HG03378 (cell line): Measurements from ENCODE around the gene CCNY.

Source experiments
- ATAC-seq: cut with Tn5 transposase; IDR thresholded peaks from one replicate; pipeline ENCODE4 v1.9.1; 2021; ENCODE audit warnings: mild to moderate bottlenecking, moderate library complexity; ENCODE audit not compliant: unreplicated experiment

CCNY gene

DNA sequence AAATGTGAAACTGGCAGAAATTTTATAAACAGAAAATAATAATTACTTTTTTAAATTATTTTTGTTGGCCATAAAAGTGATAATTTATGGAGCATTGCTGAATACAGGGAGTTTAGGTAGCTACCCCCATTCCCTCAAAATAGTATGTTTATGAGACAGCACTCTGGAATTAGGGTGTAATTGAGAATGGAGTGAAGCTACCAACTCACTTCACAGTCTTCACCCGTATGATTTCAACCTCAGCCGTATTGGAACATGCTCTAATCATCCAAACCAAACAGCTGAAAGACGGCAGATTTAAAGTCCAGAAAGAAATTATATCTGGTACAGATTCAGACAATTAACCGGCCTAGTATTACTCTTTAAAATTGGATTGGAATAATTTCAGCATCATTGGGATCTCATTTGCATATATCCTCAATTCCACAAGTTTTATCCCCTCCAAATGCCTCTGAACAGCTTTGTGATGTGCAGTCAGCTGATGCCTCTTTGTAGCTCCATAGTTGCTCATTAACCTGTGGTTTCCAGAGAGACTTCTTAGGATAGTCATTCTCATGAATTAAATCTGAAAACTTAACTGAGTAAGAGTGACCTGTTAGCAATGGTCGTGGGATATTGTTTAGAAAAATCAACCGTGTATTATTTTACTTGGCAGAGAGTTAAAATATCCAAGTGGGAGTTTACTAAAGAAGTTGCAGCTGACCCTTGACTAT, 209.7 kb downstream of the CCNY start:
- peak; percentile 76 for ATAC-seq

DNA sequence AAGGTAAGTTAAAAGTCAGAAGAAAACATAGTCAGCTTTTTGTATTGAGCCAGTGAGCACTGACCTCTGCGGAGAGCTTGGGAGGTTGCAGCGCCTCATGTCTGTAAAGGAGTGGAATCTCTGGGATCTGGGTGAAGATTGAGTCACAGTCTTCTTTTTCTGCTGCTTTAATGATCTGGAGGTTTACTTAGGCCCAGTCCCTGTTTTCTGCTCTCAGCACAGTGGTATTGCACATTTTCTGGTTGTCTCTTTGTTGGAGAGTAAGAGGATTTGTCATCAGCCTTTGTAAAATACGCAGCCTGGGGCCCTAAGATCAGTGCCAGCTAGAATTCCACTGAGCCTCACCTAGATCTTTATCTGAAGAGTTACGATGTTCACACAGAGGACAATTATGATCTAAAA, 210.5 kb downstream of the CCNY start:
- ATAC-seq, result no peak

DNA sequence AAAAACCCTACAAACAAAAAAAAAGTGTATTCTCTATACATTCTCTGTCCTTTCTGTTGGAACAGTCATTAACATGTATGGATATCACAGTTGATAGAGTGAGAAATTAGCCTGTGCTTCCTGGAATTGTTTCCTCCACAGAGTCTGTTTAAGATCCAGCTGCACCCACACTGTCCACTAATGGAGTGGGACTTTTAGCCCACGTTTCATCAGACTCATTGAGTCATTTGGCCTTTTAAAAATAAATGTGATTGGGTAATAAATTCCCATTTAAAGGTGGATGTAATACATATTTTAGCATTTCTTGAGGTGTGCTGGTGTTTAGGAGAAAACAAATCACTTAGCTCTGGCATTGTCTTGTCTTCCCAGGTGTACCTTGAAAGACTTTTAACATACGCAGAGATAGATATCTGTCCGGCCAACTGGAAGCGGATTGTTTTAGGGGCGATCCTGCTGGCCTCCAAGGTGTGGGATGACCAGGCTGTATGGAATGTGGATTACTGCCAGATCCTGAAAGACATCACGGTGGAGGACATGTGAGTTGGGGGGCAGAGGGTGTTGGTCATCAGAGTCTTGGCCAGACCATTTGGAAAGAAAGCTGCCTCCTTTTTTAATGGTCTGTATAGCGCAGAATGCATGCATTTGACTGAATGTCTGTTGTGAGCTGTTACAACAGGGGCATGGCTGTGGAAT, 216.5 kb downstream of the CCNY start:
- ATAC-seq, result no peak

- ATAC-seq, result no peak
Observed at GRCh38 chr10:35554036-35554435, 217.7 kb downstream of the CCNY start.

- ATAC-seq, result peak; percentile 58
Observed at GRCh38 chr10:35554461-35555056, 218.2 kb downstream of the CCNY start.

- ATAC-seq, result no peak
Observed at GRCh38 chr10:35555962-35556930, 219.9 kb downstream of the CCNY start.

DNA sequence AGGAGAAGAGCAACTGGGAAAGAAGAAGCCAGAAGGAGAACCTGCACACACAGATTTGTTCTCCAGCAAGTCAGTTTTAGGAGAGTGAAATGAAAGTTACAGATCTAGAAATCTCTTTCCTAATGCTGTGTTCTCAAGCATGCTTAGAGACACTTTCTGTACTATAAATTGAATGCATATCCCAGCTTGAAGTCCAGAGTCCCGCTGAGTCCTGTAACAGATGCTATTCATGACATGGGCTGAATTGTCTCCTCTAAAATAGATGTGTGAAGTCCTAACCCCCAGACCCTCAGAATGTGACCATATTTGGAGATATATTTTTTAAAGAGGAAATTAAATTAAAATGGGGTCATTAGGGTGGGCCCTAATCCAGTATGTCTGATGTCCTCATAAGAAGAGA, 222.0 kb downstream of the CCNY start:
- no peak for ATAC-seq

GRCh38 chr10:35559416-35559815, 223.1 kb downstream of the CCNY start:
- ATAC-seq, result no peak

GRCh38 chr10:35561715-35562114, 225.4 kb downstream of the CCNY start:
- no peak for ATAC-seq

GRCh38 chr10:35562427-35562826, 226.1 kb downstream of the CCNY start:
- ATAC-seq, result no peak

DNA sequence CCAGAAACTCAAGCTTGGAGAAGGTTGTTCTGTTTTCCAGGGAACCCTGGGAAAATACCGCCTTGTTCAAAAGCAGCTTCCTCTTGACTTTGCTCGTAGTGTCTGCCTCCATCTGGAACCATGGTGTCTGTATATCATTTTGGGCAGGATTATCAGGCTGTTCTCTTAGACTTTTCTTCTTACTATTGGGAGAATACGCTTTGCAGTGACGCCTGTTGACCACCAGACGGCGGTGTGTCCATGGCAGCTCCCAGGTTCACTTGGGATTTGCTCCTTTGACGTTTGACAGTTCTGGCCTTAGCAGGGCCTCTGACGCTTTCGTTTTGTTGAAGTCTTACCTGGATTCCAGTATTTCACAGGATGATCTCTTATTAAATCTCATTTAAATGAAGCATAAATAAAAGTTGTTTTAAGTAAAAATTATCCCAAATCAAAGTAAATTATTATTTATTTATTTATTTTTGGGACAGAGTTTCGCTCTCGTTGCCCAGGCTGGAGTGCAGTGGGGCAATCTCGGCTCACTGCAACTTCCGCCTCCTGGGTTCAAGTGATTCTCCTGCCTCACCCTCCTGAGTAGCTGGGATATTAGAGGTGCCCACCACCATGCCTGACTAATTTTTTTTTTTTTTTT, 227.1 kb downstream of the CCNY start:
- peak; percentile 55 for ATAC-seq

- ATAC-seq, result peak; percentile 49
Observed at GRCh38 chr10:35564341-35564968, 228.1 kb downstream of the CCNY start.

- ATAC-seq, result no peak
Observed at GRCh38 chr10:35565602-35566081, 229.3 kb downstream of the CCNY start.

GRCh38 chr10:35567951-35568350, 231.6 kb downstream of the CCNY start:
- ATAC-seq, result no peak

GRCh38 chr10:35568483-35569015, 232.2 kb downstream of the CCNY start:
- no peak for ATAC-seq

DNA sequence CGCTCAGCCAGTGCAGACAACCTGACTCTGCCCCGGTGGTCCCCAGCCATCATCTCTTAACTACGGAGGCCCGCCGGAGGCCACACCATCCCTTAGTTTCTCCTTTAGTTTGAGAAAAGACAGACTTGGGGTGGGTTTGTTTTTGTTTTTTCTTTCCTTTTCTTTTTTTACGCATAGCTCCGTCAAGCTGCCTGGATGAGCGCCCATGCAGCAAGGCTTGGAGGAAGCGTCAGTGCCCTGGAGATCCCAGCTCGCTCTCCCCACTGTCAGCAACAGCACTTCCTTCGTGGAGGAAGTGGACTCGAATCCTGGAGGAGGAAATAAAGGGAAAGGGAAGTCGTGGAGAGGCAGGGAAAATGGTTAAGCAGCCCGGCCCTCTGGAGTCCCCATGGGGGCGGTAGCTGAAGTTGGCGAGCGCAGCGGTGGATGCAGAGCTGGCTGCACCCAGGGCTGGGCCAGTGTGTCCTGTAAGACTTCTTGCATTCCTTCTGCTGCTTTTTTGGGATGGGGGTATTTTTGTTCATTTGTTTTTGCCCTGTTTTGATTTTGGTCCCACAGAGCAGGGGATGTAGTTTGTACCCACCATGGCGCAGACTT, 232.9 kb downstream of the CCNY start:
- ATAC-seq, result no peak

DNA sequence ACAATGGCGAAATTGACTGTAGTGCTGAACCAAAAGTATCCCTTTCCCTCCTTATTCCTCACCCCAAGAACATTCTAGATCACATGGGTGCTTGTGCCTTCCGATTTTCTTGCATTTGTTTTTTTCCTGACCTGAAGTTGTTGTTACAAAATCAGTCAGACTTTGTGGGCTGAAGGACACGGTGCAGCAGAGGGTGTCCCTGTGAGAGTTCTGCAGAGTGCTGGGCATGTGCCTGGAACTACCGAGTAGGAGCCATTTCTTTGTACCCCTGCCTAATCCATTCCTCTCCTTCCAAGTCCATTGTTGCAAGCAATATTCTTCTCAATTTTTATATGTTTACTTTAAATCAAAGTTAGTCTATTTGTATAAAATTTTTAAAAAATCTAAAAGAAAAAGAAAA, 233.5 kb downstream of the CCNY start:
- ATAC-seq, result no peak

DNA sequence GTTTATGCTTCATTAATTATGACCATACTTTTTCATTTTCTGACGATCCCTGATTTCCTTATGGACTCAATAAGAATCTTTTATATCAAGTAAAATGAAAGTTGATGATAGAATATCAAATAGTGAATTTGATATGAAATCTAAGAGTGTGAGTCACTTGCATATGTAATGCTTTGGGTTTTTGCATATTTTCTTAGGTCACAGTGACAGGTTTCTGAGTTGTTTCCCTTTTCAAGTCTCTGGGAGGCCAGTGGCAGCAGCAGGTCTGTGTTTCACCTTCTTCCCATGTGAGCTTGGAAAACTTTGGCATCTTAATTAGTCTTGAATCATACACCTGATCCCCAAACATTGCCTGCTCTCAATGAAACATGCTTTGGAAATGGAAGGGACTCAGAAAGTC, 234.1 kb downstream of the CCNY start:
- ATAC-seq, result no peak

DNA sequence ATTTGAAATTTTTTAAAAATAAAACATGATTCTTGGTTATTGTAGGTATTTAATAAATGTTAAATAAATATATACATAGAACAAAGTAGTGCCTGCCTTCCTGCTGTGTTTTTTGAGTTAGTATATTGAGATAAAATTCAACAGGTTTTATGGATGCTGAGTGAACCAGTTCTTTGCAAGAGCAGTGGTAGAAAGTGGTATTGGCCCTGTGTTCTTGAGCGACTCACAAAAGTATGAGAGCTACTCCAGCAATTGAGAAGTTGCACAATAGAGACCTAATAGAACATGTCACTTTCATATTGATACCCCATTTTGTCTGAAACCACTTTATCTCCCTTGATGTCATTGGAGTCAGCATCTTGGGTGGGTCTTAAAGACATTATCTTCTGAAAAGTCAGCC, 236.3 kb downstream of the CCNY start:
- ATAC-seq, result no peak
